HepG2 (cell line): ENCODE results near the gene CHEK1. TPM values are rescaled to one million over a fixed set of nuclear protein-coding genes. Genes with fewer than 3 reads are reported as not detected.

Source experiments
- HDAC6 ChIP-seq: fragments of 200-600 bp; sonication (generic); IDR thresholded peaks from 2 replicates; pipeline ENCODE4 v1.7.0; 2017; ENCODE audit warnings: mild to moderate bottlenecking, antibody characterized with exemption, low read length, low read depth
- MIXL1 ChIP-seq: IDR thresholded peaks from 2 replicates; pipeline ENCODE4 v1.6.1; 2016
- SATB2 ChIP-seq: sonication (generic); formaldehyde crosslinking; IDR thresholded peaks from 2 replicates; pipeline ENCODE4 v1.5.0; 2020; ENCODE audit warnings: missing genetic modification reagents
- SNAPC2 ChIP-seq: sonication (generic); formaldehyde crosslinking; IDR thresholded peaks from 2 replicates; pipeline ENCODE4 v1.8.1; 2022; ENCODE audit warnings: mild to moderate bottlenecking, missing genetic modification reagents
- TAF1 ChIP-seq: sonication (generic); formaldehyde crosslinking; IDR thresholded peaks from 2 replicates; pipeline ENCODE4 v1.4.0; 2020; ENCODE audit warnings: missing genetic modification reagents
- YEATS2 ChIP-seq: sonication (generic); formaldehyde crosslinking; IDR thresholded peaks from 2 replicates; pipeline ENCODE4 v1.4.0; 2020; ENCODE audit warnings: missing genetic modification reagents, borderline replicate concordance
- ZBTB21 ChIP-seq: sonication (generic); formaldehyde crosslinking; IDR thresholded peaks from 2 replicates; pipeline ENCODE4 v1.4.0; 2020; ENCODE audit warnings: missing genetic modification reagents
- ZNF282 ChIP-seq: fragments of 450-650 bp; IDR thresholded peaks from 2 replicates; pipeline ENCODE4 v1.6.1; 2018; ENCODE audit not compliant: partially characterized antibody
- ZNF329 ChIP-seq: sonication (generic); formaldehyde crosslinking; IDR thresholded peaks from 2 replicates; pipeline ENCODE4 v1.9.0; 2021; ENCODE audit warnings: low read depth, mild to moderate bottlenecking, missing genetic modification reagents
- ZNF331 ChIP-seq: sonication (generic); formaldehyde crosslinking; IDR thresholded peaks from 2 replicates; pipeline ENCODE4 v1.4.0; 2020; ENCODE audit warnings: missing genetic modification reagents
- ZNF607 ChIP-seq: sonication (generic); formaldehyde crosslinking; IDR thresholded peaks from 2 replicates; pipeline ENCODE4 v1.5.1; 2020; ENCODE audit warnings: missing genetic modification reagents, mild to moderate bottlenecking, borderline replicate concordance
- ZNF775 ChIP-seq: sonication (generic); formaldehyde crosslinking; IDR thresholded peaks from 2 replicates; pipeline ENCODE4 v1.4.0; 2020; ENCODE audit warnings: missing genetic modification reagents, mild to moderate bottlenecking, moderate library complexity, borderline replicate concordance
- ZSCAN12 ChIP-seq: sonication (generic); formaldehyde crosslinking; IDR thresholded peaks from 2 replicates; pipeline ENCODE4 v1.9.0; 2021; ENCODE audit warnings: mild to moderate bottlenecking, missing genetic modification reagents
- ZSCAN21 ChIP-seq: sonication (generic); formaldehyde crosslinking; IDR thresholded peaks from 2 replicates; pipeline ENCODE4 v1.8.0; 2022; ENCODE audit warnings: mild to moderate bottlenecking, missing genetic modification reagents, moderate library complexity, borderline replicate concordance
- ZZZ3 ChIP-seq: sonication (generic); formaldehyde crosslinking; IDR thresholded peaks from 2 replicates; pipeline ENCODE4 v1.4.0; 2020; ENCODE audit warnings: missing genetic modification reagents, mild to moderate bottlenecking, borderline replicate concordance
- polyA plus RNA-seq, 8 experiments: library from polyadenylated mRNA; depleted of rRNA in 3 of 8; stranded (reverse) in 7 of 8; unstranded in 1 of 8; fragments of >200 nt; fragmentation: Illumina TruSeq in 4 of 8; extraction: Trizol in 4 of 8; gene quantifications; 2 replicates each; pipeline versions ENCODE4 v1.2.1 to v1.2.3, GENCODE V29; 2011 to 2016; ENCODE audit warnings: low read depth in 4 of 8, missing spikeins in 1 of 8, mixed read lengths in 1 of 8; ENCODE audit not compliant: insufficient read depth in 1 of 8
- total RNA-seq, 5 experiments: library from RNA; depleted of rRNA; stranded (reverse); fragments of >200 nt; fragmentation: Illumina TruSeq; extraction: Trizol; gene quantifications; 2 replicates each; pipeline ENCODE4 v1.2.3, GENCODE V29; 2016; ENCODE audit warnings: low read depth in 1 of 5
- TF ChIP-seq, protein P1 (sequence below): sonication (generic); formaldehyde crosslinking; IDR thresholded peaks from 2 replicates; pipeline ENCODE4 v1.9.0; 2021; ENCODE audit warnings: missing genetic modification reagents, borderline replicate concordance
- TF ChIP-seq, protein P2 (sequence below): sonication (generic); formaldehyde crosslinking; IDR thresholded peaks from 2 replicates; pipeline ENCODE4 v1.4.0; 2020; ENCODE audit warnings: mild to moderate bottlenecking, missing genetic modification reagents
- TF ChIP-seq, protein P3 (sequence below): sonication (generic); formaldehyde crosslinking; IDR thresholded peaks from 2 replicates; pipeline ENCODE4 v1.5.0; 2020; ENCODE audit warnings: mild to moderate bottlenecking, missing genetic modification reagents, borderline replicate concordance
- TF ChIP-seq, protein P4 (sequence below): IDR thresholded peaks from 2 replicates; pipeline ENCODE4 v1.4.0; 2020; ENCODE audit warnings: mild to moderate bottlenecking, missing genetic modification reagents

CHEK1 gene
- total and polyA plus RNA-seq, 2 of the 13 experiments (the other 11 are each of a cell fraction or from before 2014, with no cell fraction given): 17.8 to 83.2 TPM

DNA sequence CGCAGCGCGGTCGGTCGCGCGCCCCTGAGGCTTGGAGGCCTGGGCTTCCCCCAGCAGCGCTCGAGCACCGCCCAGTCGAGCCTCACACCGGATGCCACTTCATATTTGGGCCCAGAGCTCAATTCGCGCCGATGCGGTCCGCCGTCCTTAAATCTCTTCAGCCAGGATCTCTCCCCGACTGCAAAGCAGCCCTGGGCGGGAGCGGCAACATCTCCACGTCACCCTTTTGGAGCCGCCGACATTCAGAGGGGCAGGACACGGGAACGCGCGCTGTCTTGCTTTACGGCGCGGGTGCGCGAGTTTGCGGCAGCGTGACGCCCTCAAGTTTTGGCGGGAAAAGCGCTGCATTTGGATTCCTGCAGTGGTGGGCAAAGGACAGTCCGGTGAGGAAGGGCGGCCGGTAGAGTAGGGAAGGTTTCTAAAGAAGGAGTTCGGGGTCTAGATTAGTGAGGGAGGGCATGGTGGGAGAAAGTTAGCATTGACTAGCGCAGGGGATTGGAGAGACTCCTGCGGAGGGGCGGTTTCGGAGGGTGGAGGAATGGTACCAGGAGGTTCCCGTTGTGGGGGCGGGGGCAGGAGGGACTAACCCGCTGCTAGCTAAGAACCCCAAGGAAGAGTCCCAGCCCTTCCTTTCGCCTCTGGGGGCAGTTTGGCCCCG, 796 bp downstream of the CHEK1 start (continued):
- TF ChIP-seq ZZZ3 (CRISPR knock-in tag): peak; percentile 71; the same call in 1 of the 2 replicates
- TF ChIP-seq, protein P1, sequence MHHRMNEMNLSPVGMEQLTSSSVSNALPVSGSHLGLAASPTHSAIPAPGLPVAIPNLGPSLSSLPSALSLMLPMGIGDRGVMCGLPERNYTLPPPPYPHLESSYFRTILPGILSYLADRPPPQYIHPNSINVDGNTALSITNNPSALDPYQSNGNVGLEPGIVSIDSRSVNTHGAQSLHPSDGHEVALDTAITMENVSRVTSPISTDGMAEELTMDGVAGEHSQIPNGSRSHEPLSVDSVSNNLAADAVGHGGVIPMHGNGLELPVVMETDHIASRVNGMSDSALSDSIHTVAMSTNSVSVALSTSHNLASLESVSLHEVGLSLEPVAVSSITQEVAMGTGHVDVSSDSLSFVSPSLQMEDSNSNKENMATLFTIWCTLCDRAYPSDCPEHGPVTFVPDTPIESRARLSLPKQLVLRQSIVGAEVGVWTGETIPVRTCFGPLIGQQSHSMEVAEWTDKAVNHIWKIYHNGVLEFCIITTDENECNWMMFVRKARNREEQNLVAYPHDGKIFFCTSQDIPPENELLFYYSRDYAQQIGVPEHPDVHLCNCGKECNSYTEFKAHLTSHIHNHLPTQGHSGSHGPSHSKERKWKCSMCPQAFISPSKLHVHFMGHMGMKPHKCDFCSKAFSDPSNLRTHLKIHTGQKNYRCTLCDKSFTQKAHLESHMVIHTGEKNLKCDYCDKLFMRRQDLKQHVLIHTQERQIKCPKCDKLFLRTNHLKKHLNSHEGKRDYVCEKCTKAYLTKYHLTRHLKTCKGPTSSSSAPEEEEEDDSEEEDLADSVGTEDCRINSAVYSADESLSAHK: no peak
- TF ChIP-seq HDAC6: no peak
- peak; percentile 97 for TF ChIP-seq TAF1 (CRISPR knock-in tag)
- TF ChIP-seq, protein P2, sequence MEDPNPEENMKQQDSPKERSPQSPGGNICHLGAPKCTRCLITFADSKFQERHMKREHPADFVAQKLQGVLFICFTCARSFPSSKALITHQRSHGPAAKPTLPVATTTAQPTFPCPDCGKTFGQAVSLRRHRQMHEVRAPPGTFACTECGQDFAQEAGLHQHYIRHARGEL (CRISPR knock-in tag): no peak
- peak; percentile 86; the same call in 1 of the 2 replicates for TF ChIP-seq ZSCAN12 (CRISPR knock-in tag)
- no peak; the same call in 1 of the 2 replicates for TF ChIP-seq ZBTB21 (CRISPR knock-in tag)
- TF ChIP-seq ZNF282: no peak
- TF ChIP-seq SNAPC2 (CRISPR knock-in tag): peak; percentile 66; the same call in 1 of the 2 replicates
- TF ChIP-seq ZNF607 (CRISPR knock-in tag): peak; percentile 94; the same call in 1 of the 2 replicates
- TF ChIP-seq SATB2: peak; percentile 90; the same call in 1 of the 2 replicates
- peak; percentile 75; the same call in 1 of the 2 replicates for TF ChIP-seq ZNF329
- TF ChIP-seq ZNF331 (CRISPR knock-in tag): peak; percentile 80
- TF ChIP-seq, protein P3, sequence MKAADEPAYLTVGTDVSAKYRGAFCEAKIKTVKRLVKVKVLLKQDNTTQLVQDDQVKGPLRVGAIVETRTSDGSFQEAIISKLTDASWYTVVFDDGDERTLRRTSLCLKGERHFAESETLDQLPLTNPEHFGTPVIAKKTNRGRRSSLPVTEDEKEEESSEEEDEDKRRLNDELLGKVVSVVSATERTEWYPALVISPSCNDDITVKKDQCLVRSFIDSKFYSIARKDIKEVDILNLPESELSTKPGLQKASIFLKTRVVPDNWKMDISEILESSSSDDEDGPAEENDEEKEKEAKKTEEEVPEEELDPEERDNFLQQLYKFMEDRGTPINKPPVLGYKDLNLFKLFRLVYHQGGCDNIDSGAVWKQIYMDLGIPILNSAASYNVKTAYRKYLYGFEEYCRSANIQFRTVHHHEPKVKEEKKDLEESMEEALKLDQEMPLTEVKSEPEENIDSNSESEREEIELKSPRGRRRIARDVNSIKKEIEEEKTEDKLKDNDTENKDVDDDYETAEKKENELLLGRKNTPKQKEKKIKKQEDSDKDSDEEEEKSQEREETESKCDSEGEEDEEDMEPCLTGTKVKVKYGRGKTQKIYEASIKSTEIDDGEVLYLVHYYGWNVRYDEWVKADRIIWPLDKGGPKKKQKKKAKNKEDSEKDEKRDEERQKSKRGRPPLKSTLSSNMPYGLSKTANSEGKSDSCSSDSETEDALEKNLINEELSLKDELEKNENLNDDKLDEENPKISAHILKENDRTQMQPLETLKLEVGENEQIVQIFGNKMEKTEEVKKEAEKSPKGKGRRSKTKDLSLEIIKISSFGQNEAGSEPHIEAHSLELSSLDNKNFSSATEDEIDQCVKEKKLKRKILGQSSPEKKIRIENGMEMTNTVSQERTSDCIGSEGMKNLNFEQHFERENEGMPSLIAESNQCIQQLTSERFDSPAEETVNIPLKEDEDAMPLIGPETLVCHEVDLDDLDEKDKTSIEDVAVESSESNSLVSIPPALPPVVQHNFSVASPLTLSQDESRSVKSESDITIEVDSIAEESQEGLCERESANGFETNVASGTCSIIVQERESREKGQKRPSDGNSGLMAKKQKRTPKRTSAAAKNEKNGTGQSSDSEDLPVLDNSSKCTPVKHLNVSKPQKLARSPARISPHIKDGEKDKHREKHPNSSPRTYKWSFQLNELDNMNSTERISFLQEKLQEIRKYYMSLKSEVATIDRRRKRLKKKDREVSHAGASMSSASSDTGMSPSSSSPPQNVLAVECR (CRISPR knock-in tag): peak; percentile 98
- TF ChIP-seq ZNF775 (CRISPR knock-in tag): 0 out of 2 replicates have a peak, but pooled peaks have one; percentile 34
- TF ChIP-seq YEATS2 (CRISPR knock-in tag): peak; percentile 73
- TF ChIP-seq, protein P4, sequence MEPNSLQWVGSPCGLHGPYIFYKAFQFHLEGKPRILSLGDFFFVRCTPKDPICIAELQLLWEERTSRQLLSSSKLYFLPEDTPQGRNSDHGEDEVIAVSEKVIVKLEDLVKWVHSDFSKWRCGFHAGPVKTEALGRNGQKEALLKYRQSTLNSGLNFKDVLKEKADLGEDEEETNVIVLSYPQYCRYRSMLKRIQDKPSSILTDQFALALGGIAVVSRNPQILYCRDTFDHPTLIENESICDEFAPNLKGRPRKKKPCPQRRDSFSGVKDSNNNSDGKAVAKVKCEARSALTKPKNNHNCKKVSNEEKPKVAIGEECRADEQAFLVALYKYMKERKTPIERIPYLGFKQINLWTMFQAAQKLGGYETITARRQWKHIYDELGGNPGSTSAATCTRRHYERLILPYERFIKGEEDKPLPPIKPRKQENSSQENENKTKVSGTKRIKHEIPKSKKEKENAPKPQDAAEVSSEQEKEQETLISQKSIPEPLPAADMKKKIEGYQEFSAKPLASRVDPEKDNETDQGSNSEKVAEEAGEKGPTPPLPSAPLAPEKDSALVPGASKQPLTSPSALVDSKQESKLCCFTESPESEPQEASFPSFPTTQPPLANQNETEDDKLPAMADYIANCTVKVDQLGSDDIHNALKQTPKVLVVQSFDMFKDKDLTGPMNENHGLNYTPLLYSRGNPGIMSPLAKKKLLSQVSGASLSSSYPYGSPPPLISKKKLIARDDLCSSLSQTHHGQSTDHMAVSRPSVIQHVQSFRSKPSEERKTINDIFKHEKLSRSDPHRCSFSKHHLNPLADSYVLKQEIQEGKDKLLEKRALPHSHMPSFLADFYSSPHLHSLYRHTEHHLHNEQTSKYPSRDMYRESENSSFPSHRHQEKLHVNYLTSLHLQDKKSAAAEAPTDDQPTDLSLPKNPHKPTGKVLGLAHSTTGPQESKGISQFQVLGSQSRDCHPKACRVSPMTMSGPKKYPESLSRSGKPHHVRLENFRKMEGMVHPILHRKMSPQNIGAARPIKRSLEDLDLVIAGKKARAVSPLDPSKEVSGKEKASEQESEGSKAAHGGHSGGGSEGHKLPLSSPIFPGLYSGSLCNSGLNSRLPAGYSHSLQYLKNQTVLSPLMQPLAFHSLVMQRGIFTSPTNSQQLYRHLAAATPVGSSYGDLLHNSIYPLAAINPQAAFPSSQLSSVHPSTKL: peak; percentile 62
- peak; percentile 44; the same call in 1 of the 2 replicates for TF ChIP-seq MIXL1 (CRISPR knock-in tag)
- peak; percentile 89; the same call in 1 of the 2 replicates for TF ChIP-seq ZSCAN21
